B cell (primary cell): ENCODE measurements around the gene CAMK2B. TPM values are rescaled to one million over a fixed set of nuclear protein-coding genes. Genes with fewer than 3 reads are reported as not detected.

Source experiments
- ATAC-seq: fragments of 200-7000 bp; cut with Tn5 transposase; one replicate; pipeline ENCODE4 v1.10.0; 2021; ENCODE audit warnings: low read depth, mild to moderate bottlenecking, moderate number of reproducible peaks, moderate library complexity
- CTCF ChIA-PET: fragments of 350-600 bp; sonication (Branson Sonifier 250); formaldehyde crosslinking; loops from one replicate; lab custom pipeline; 2021; ENCODE audit warnings: antibody characterized with exemption, inconsistent platforms; lab: Charles Lee
- POLR2A ChIA-PET: fragments of 350-600 bp; sonication (Branson Sonifier 250); formaldehyde crosslinking; loops from one replicate; lab custom pipeline; 2021; ENCODE audit warnings: antibody characterized with exemption; lab: Charles Lee
- DNase-seq: peaks from one replicate; pipeline ENCODE4 v3.0.0; 2013
- H2AFZ ChIP-seq: 2 replicates; pipeline ENCODE4 v1.6.1; 2012; ENCODE audit warnings: mild to moderate bottlenecking, low read depth, low read length; ENCODE audit not compliant: insufficient read depth, poor library complexity, severe bottlenecking
- H3K27ac ChIP-seq, 2 donors: 1 replicate in 1 of 2; 2 replicates in 1 of 2; pipeline ENCODE4 v1.5.1; 2012 to 2013; ENCODE audit warnings: low read length in 2 of 2, mild to moderate bottlenecking in 2 of 2, moderate library complexity in 1 of 2
- H3K27me3 ChIP-seq, 4 experiments: fragments of 200-600 bp in 1 of 4; sonication (generic) in 1 of 4; replicated peaks in 1 of 4; 1 replicate in 2 of 4; 2 replicates in 2 of 4; pipeline versions ENCODE4 v1.6.1 to v1.7.0; 2013 to 2016; ENCODE audit warnings: low read length in 3 of 4, mild to moderate bottlenecking in 2 of 4, mixed read lengths in 1 of 4, moderate library complexity in 1 of 4; ENCODE audit not compliant: insufficient read depth in 4 of 4, control insufficient read depth in 3 of 4; ENCODE audit errors: control extremely low read depth in 1 of 4
- H3K36me3 ChIP-seq, 2 experiments: replicated peaks in 1 of 2; 1 replicate in 1 of 2; 2 replicates in 1 of 2; pipeline versions ENCODE4 v1.6.1 to v1.7.1; 2013; ENCODE audit warnings: low read length in 1 of 2; ENCODE audit not compliant: insufficient read depth in 2 of 2, control insufficient read depth in 1 of 2; ENCODE audit errors: control extremely low read depth in 1 of 2, extremely low read depth in 1 of 2
- H3K4me1 ChIP-seq, 2 donors: fragments of 200-600 bp in 1 of 2; sonication (generic) in 1 of 2; 1 replicate in 1 of 2; 2 replicates in 1 of 2; pipeline versions ENCODE4 v1.5.1 to v1.6.1; 2013 to 2017; ENCODE audit warnings: low read length in 2 of 2; ENCODE audit not compliant: control insufficient read depth in 2 of 2, insufficient read depth in 2 of 2
- H3K4me2 ChIP-seq: replicated peaks from 2 replicates; pipeline ENCODE3; 2012; ENCODE audit warnings: mild to moderate bottlenecking, low read depth, low read length; ENCODE audit not compliant: poor library complexity, severe bottlenecking
- H3K4me3 ChIP-seq, 5 experiments: fragments of 200-600 bp in 1 of 5; sonication (generic) in 1 of 5; 1 replicate in 3 of 5; 2 replicates in 2 of 5; pipeline versions ENCODE4 v1.5.1 to v1.7.0; 2011 to 2016; ENCODE audit warnings: low read length in 4 of 5, mild to moderate bottlenecking in 4 of 5, low read depth in 2 of 5, control low read depth in 1 of 5, moderate library complexity in 1 of 5; ENCODE audit not compliant: insufficient read depth in 1 of 5; ENCODE audit errors: control extremely low read depth in 1 of 5, extremely low read depth in 1 of 5
- H3K79me2 ChIP-seq: fragments of 200-600 bp; sonication (generic); one replicate; pipeline ENCODE4 v1.6.0; 2016; ENCODE audit warnings: low read length; ENCODE audit not compliant: control insufficient read depth, insufficient read depth
- H3K9ac ChIP-seq: fragments of 200-600 bp; sonication (generic); 2 replicates; pipeline ENCODE4 v1.6.1; 2017; ENCODE audit warnings: mild to moderate bottlenecking, low read length, moderate library complexity
- H3K9me3 ChIP-seq, 3 donors: one replicate each; pipeline versions ENCODE4 v1.6.1 to v1.7.1; 2013; ENCODE audit warnings: low read length in 2 of 3; ENCODE audit not compliant: control insufficient read depth in 2 of 3, insufficient read depth in 1 of 3; ENCODE audit errors: control extremely low read depth in 1 of 3
- H4K20me1 ChIP-seq: 2 replicates; pipeline ENCODE4 v1.6.0; 2012; ENCODE audit warnings: mild to moderate bottlenecking, low read length; ENCODE audit not compliant: insufficient read depth, control insufficient read depth, poor library complexity, severe bottlenecking
- H3K27ac Mint-ChIP-seq: one replicate; pipeline ENCODE4 v1.8.0; 2021; ENCODE audit warnings: mixed read lengths
- H3K27me3 Mint-ChIP-seq: one replicate; pipeline ENCODE4 v1.8.0; 2021; ENCODE audit warnings: mixed read lengths
- H3K4me1 Mint-ChIP-seq: one replicate; pipeline ENCODE4 v1.8.0; 2021; ENCODE audit warnings: mixed read lengths
- H3K4me3 Mint-ChIP-seq: one replicate; pipeline ENCODE4 v1.8.0; 2021; ENCODE audit warnings: mixed read lengths
- H3K9me3 Mint-ChIP-seq: one replicate; pipeline ENCODE4 v1.8.0; 2022; ENCODE audit warnings: mixed read lengths; ENCODE audit not compliant: insufficient read depth
- CTCF ChIP-seq: fragments of 200-600 bp; IDR thresholded peaks from one replicate; pipeline ENCODE4 v1.8.0; 2022; ENCODE audit warnings: antibody characterized with exemption, mild to moderate bottlenecking
- EZH2 ChIP-seq: IDR thresholded peaks from 2 replicates; pipeline ENCODE4 v1.6.1; 2012; ENCODE audit warnings: borderline replicate concordance, low read depth, mild to moderate bottlenecking, moderate library complexity, low read length; ENCODE audit not compliant: insufficient read depth, poor library complexity, severe bottlenecking
- WGBS: methylation state at CpG from one replicate; pipeline ENCODE4 v1.1.5; 2013; ENCODE audit warnings: missing lambda C conversion rate; ENCODE audit not compliant: insufficient coverage; 5-methylcytosine and 5-hydroxymethylcytosine counted together
- intact Hi-C: fragments of 100-400 bp; cut with micrococcal nuclease; formaldehyde crosslinking; loops from one replicate; pipeline ENCODE4 v1.10.0; 2022
- polyA plus RNA-seq: library from polyadenylated mRNA; depleted of rRNA; stranded (reverse); fragments of >200 nt; gene quantifications from 2 replicates; pipeline ENCODE4 v1.2.3, GENCODE V29; 2012
- total RNA-seq, 2 donors: library from RNA; stranded (reverse); fragments of 120-200 nt in 1 of 2; gene quantifications; 1 replicate in 1 of 2; 2 replicates in 1 of 2; pipeline versions ENCODE4 v1.2.3 to v1.2.4, GENCODE V29; 2013 to 2022

CAMK2B gene
- total and polyA plus RNA-seq, 2 donors (not counting 1 experiment from before 2014, with no cell fraction given), result 0.42 TPM; not detected in 1

GRCh38 chr7:44229546-44230105, 95.8 kb downstream of the CAMK2B start:
- H3K27me3 Mint-ChIP-seq, result peaks cover 8% of the 10 kb centered on the region
- POLR2A ChIA-PET, result no interaction called here

More at GRCh38 chr7:44229546-44230105, 95.8 kb downstream of the CAMK2B start:
- Histone ChIP-seq H3K36me3 (no peaks in the 10 kb centered on the region), H4K20me1 (no peaks in the 10 kb centered on the region), H3K4me2 (no peak overlapping the region), H3K27me3 (peaks cover 0 to 6% (median 0%) of the 10 kb centered on the region in 4 experiments), H3K9me3 (no peaks in the 10 kb centered on the region), H3K4me1 (no peaks in the 10 kb centered on the region), H3K9ac (no peak overlapping the region), H3K4me3 (no peak overlapping the region), H3K27ac (no peak overlapping the region), H2AFZ (no peak overlapping the region), H3K79me2 (no peaks in the 10 kb centered on the region)
- Mint-ChIP-seq H3K9me3 (no peaks in the 10 kb centered on the region), H3K4me1 (no peaks in the 10 kb centered on the region), H3K27ac (no peak overlapping the region), H3K4me3 (no peak overlapping the region)
- TF ChIP-seq CTCF (no peak), EZH2 (no peak)
- intact Hi-C loops, result no loop called here
- DNase-seq (no peak), ATAC-seq (no peak)
- CTCF ChIA-PET, result no interaction called here
- 90% methylated on average over 10 of the region's 11 CpGs for WGBS
